Colonic mucosa (tissue), 4 donors: ENCODE results near the gene ZNF516. TPM values are rescaled to one million over a fixed set of nuclear protein-coding genes. Genes with fewer than 3 reads are reported as not detected.

Source experiments
- DNase-seq: peaks from one replicate; pipeline ENCODE4 v3.0.0-alpha.2; 2020
- H3K27ac ChIP-seq: fragments of 200-600 bp; one replicate; pipeline ENCODE4 v1.8.0; 2021
- H3K27me3 ChIP-seq: fragments of 200-600 bp; one replicate; pipeline ENCODE4 v1.8.0; 2021
- H3K36me3 ChIP-seq: fragments of 200-600 bp; one replicate; pipeline ENCODE4 v1.8.0; 2021
- H3K4me1 ChIP-seq: fragments of 200-600 bp; one replicate; pipeline ENCODE4 v1.8.0; 2021; ENCODE audit warnings: mild to moderate bottlenecking
- H3K4me3 ChIP-seq: fragments of 200-600 bp; one replicate; pipeline ENCODE4 v1.8.0; 2021
- H3K9ac ChIP-seq, 2 donors: one replicate each; pipeline ENCODE4 v1.7.0; 2013; ENCODE audit warnings: control low read depth in 2 of 2, low read depth in 2 of 2, low read length in 2 of 2
- H3K9me3 ChIP-seq: fragments of 200-600 bp; one replicate; pipeline ENCODE4 v1.8.0; 2021
- CTCF ChIP-seq: fragments of 200-600 bp; IDR thresholded peaks from one replicate; pipeline ENCODE4 v1.8.0; 2022; ENCODE audit warnings: antibody characterized with exemption, mild to moderate bottlenecking
- intact Hi-C: fragments of 100-400 bp; cut with DNase I; formaldehyde crosslinking; loops from one replicate; pipeline ENCODE4 v1.14.1; 2022
- total RNA-seq, 2 donors: library from RNA; stranded (reverse); fragmentation: NEBNext Ultra II Directional in 1 of 2; extraction: Animal tissue kit (Norgen Biotek cat#: 25700) in 1 of 2; gene quantifications; one replicate each; pipeline ENCODE4 v1.2.1, GENCODE V29; 2021
- donor health status: healthy.
- donor health status: DM: no; HTN: no; CAD: no.
- donor health status: DM: no; HTN: no; CAD: no.

ZNF516 gene
- total RNA-seq, 2 donors from 2014 or later: 15.2 to 21.3 TPM

DNA sequence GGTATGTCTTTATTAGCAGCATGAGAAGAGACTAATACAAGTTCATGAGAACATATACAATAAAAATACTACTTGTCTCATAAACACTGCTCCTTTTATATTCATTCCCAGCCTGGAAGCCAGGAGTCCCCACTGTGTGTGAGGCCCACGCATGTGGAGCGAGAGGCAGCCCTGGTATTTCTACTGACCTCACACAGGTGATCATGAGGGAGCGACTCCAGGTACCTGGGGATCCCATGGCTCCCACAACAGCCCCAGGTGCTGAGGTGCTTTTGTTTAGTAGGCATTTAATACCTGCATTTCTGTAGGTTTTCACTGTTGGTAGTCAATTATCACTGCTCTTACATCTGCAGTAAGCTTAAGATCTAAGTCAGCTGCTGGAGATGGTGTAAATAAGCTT is 75.2 kb downstream of the ZNF516 start:
- Histone ChIP-seq H3K36me3 (no peaks in the 10 kb centered on the region), H3K27ac (no peak overlapping the region), H3K9me3 (no peaks in the 10 kb centered on the region), H3K27me3 (no peaks in the 10 kb centered on the region), H3K9ac (no peak overlapping the region), H3K4me3 (no peak overlapping the region), H3K4me1 (no peaks in the 10 kb centered on the region)
- DNase-seq: no peak
- no peak for TF ChIP-seq CTCF
- intact Hi-C loops: no loop called here

DNA sequence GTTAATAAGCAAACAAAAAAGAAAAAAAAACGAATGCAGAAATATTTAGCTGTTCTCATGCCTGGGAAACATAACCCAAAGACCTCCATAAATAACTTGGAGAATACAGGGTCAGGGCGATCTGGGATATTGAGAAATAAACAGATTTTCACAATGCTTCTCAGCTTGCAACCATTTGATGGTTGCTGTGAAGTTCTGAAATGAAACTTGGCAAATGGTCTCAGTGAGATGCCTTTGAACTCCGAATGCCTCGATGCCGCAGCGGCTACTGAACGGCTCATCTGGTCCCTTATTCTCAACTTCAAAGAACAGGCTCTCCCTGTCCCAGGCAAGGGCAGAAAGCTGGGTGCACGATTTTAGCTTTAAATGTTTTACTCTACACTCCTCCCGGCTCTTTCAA is 78.1 kb downstream of the ZNF516 start:
- no peaks in the 10 kb centered on the region for H3K36me3 ChIP-seq
- intact Hi-C loops: no loop called here
- no peak overlapping the region for H3K9ac ChIP-seq
- no peak for TF ChIP-seq CTCF
- H3K9me3 ChIP-seq: no peaks in the 10 kb centered on the region
- no peaks in the 10 kb centered on the region for H3K27me3 ChIP-seq
- no peak for DNase-seq
- H3K4me1 ChIP-seq: no peaks in the 10 kb centered on the region
- no peak overlapping the region for H3K4me3 ChIP-seq
- no peak overlapping the region for H3K27ac ChIP-seq

- H3K4me3 ChIP-seq: no peak overlapping the region
- H3K9me3 ChIP-seq: no peaks in the 10 kb centered on the region
- no peak overlapping the region for H3K27ac ChIP-seq
- TF ChIP-seq CTCF: no peak
- no peaks in the 10 kb centered on the region for H3K4me1 ChIP-seq
- H3K9ac ChIP-seq: no peak overlapping the region
- intact Hi-C loops: no loop called here
- no peaks in the 10 kb centered on the region for H3K36me3 ChIP-seq
- no peak for DNase-seq
- H3K27me3 ChIP-seq: no peaks in the 10 kb centered on the region
Measured at GRCh38 chr18:76414936-76415621, 80.0 kb downstream of the ZNF516 start.

GRCh38 chr18:76412818-76413565 is 82.0 kb downstream of the ZNF516 start:
- Histone ChIP-seq H3K9ac (no peak overlapping the region), H3K27me3 (no peaks in the 10 kb centered on the region), H3K27ac (no peak overlapping the region), H3K4me1 (no peaks in the 10 kb centered on the region), H3K4me3 (no peak overlapping the region), H3K36me3 (no peaks in the 10 kb centered on the region), H3K9me3 (no peaks in the 10 kb centered on the region)
- no peak for TF ChIP-seq CTCF
- intact Hi-C loops: no loop called here
- DNase-seq: no peak

DNA sequence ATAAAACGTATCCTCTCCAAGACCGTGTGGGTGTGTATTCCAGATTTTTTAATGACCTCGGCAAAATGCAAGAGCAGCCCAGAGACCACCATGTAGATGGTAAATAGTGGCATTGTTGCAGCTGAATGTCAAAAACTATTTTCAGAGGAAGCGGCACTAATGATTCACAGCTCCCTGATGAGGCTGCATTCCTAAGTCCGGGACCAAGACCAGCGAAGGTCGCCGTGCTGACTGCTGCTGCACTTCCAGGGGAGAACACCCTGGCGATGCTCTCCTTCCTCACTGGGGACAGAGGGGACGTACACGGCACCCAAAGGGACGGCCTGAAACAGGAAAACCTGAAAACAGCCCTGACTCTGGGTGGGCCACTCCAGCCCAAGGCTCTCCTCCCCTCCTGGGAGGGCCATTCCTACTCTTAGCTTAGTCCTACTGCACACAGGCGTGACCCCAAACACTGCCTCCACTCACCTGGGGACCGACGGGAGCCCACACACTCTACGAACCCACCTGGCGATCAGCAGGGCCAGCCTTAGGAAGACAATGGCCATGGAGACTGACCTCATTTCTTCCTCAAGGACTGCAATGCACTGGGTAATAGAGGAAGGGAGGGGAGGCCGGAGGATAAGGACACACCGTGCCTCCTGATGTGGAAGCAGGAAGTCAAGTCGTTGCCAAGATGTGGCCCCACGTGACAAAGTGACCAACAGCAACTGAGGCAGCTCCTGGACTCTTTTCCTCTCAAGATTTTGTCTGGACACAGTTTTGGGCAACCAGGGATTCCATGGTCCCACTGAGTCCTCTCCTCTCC is 82.8 kb downstream of the ZNF516 start:
- intact Hi-C loops: no loop called here
- Histone ChIP-seq H3K27ac (no peak overlapping the region), H3K4me3 (no peak overlapping the region), H3K9ac (no peak overlapping the region), H3K9me3 (no peaks in the 10 kb centered on the region), H3K27me3 (no peaks in the 10 kb centered on the region), H3K36me3 (no peaks in the 10 kb centered on the region), H3K4me1 (no peaks in the 10 kb centered on the region)
- TF ChIP-seq CTCF: no peak
- no peak for DNase-seq
